Measurements from ENCODE around the gene MED31. TPM values are rescaled to one million over a fixed set of nuclear protein-coding genes. Genes with fewer than 3 reads are reported as not detected.

Gene MED31
- total and polyA plus RNA-seq, 2 of the 13 experiments (the other 11 are each of a cell fraction or from before 2014, with no cell fraction given), result 19.0 to 20.9 TPM

- TF ChIP-seq, protein P1, sequence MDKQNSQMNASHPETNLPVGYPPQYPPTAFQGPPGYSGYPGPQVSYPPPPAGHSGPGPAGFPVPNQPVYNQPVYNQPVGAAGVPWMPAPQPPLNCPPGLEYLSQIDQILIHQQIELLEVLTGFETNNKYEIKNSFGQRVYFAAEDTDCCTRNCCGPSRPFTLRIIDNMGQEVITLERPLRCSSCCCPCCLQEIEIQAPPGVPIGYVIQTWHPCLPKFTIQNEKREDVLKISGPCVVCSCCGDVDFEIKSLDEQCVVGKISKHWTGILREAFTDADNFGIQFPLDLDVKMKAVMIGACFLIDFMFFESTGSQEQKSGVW (CRISPR knock-in tag; IDR thresholded peaks at IDR 0.05; ENCODE audit: borderline replicate concordance), result no peak
- TF ChIP-seq ZSCAN30 (CRISPR knock-in tag; IDR thresholded peaks at IDR 0.05) (no peak), TCF7L2 (IDR thresholded peaks at IDR 0.05; ENCODE audit: low read depth, low read length) (no peak), DMAP1 (CRISPR knock-in tag; IDR thresholded peaks at IDR 0.05) (peak; percentile 94), XRCC5 (optimal IDR thresholded peaks at IDR 0.05; ENCODE audit: low read length) (peak; percentile 64), ZNF660 (CRISPR knock-in tag; IDR thresholded peaks at IDR 0.05; ENCODE audit: borderline replicate concordance, low read depth) (no peak), PITX1 (CRISPR knock-in tag; IDR thresholded peaks at IDR 0.05) (peak; percentile 68; the same call in 1 of the 2 replicates), KDM6A (CRISPR knock-in tag; IDR thresholded peaks at IDR 0.05; ENCODE audit: low read depth) (no peak), ZNF24 (IDR thresholded peaks at IDR 0.05) (no peak), NFKBIZ (CRISPR knock-in tag; IDR thresholded peaks at IDR 0.05) (peak; percentile 58; the same call in 1 of the 2 replicates), ZBTB44 (CRISPR knock-in tag; IDR thresholded peaks at IDR 0.05) (no peak), TARDBP (CRISPR knock-in tag; IDR thresholded peaks at IDR 0.05) (peak; percentile 79), RAD51 (IDR thresholded peaks at IDR 0.05; ENCODE audit: borderline replicate concordance) (no peak), TOPORS (CRISPR knock-in tag; IDR thresholded peaks at IDR 0.05) (0 out of 2 replicates have a peak, but pooled peaks have one; percentile 20), ZNF7 (CRISPR knock-in tag; IDR thresholded peaks at IDR 0.05) (no peak), KMT2B (CRISPR knock-in tag; IDR thresholded peaks at IDR 0.05) (peak; percentile 87), FIP1L1 (IDR thresholded peaks at IDR 0.05; ENCODE audit: borderline replicate concordance, insufficient read depth, low read depth, low read length) (no peak), ZFP62 (CRISPR knock-in tag; IDR thresholded peaks at IDR 0.05) (no peak), ATM (IDR thresholded peaks at IDR 0.05; ENCODE audit: borderline replicate concordance) (no peak), ZNF30 (CRISPR knock-in tag; IDR thresholded peaks at IDR 0.05) (no peak), ZNF83 (CRISPR knock-in tag; IDR thresholded peaks at IDR 0.05; ENCODE audit: borderline replicate concordance) (no peak), KDM4B (CRISPR knock-in tag; IDR thresholded peaks at IDR 0.05) (peak; percentile 38; the same call in 1 of the 2 replicates), ZNF883 (CRISPR knock-in tag; IDR thresholded peaks at IDR 0.05; ENCODE audit: not compliant biosample characterization) (peak; percentile 96), ZMYM4 (CRISPR knock-in tag; IDR thresholded peaks at IDR 0.05) (peak; percentile 19; the same call in 1 of the 2 replicates), ZBTB8A (CRISPR knock-in tag; IDR thresholded peaks at IDR 0.05; ENCODE audit: borderline replicate concordance, low read depth) (no peak), NFIC (IDR thresholded peaks at IDR 0.05; ENCODE audit: low read length) (no peak), PAWR (CRISPR knock-in tag; IDR thresholded peaks at IDR 0.05; ENCODE audit: borderline replicate concordance) (no peak), ZNF577 (CRISPR knock-in tag; IDR thresholded peaks at IDR 0.05; ENCODE audit: borderline replicate concordance, low read depth) (no peak)
- TF ChIP-seq, protein P2, sequence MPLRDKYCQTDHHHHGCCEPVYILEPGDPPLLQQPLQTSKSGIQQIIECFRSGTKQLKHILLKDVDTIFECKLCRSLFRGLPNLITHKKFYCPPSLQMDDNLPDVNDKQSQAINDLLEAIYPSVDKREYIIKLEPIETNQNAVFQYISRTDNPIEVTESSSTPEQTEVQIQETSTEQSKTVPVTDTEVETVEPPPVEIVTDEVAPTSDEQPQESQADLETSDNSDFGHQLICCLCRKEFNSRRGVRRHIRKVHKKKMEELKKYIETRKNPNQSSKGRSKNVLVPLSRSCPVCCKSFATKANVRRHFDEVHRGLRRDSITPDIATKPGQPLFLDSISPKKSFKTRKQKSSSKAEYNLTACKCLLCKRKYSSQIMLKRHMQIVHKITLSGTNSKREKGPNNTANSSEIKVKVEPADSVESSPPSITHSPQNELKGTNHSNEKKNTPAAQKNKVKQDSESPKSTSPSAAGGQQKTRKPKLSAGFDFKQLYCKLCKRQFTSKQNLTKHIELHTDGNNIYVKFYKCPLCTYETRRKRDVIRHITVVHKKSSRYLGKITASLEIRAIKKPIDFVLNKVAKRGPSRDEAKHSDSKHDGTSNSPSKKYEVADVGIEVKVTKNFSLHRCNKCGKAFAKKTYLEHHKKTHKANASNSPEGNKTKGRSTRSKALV (CRISPR knock-in tag; IDR thresholded peaks at IDR 0.05), result no peak
These were observed 10.7 kb downstream of the MED31 start, which contains the start of the genes KIAA0753 and TXNDC17 (continued) for GRCh38 chr17:6640536-6641246.

Measured in HepG2 (cell line).